Measurements from ENCODE around the gene SDK2. TPM values are rescaled to one million over a fixed set of nuclear protein-coding genes. Genes with fewer than 3 reads are reported as not detected.

The SDK2 gene
- total and polyA plus RNA-seq, 2 of the 4 experiments (the other 2 are of a cell fraction) = under 0.01 to 0.03 TPM

GRCh38 chr17:73463821-73464220, 180.4 kb downstream of the SDK2 start:
- H3K14ac ChIP-seq (replicated peaks; ENCODE audit: low read depth, low read length) = no peak overlapping the region
- no peak overlapping the region for H2BK20ac ChIP-seq (ENCODE audit: low read depth, low read length)
- intact Hi-C loops (cut with micrococcal nuclease) = no loop called here
- H3K4me1 ChIP-seq (ENCODE audit: control insufficient read depth, insufficient read depth, low read length) = no peaks in the 10 kb centered on the region
- H3K9me1 ChIP-seq (ENCODE audit: insufficient read depth, low read length) = no peaks in the 10 kb centered on the region
- no CpG with 5 or more reads among the region's 5 CpGs for WGBS, 2 experiments (ENCODE audit: extremely low coverage in 2 of 2, insufficient read length in 1 of 2)
- in situ Hi-C loops (cut with MboI; ENCODE audit: low sequenced_read_pairs) = no loop called here
- H2BK120ac ChIP-seq (ENCODE audit: low read depth, low read length) = no peak overlapping the region
- H2AK9ac ChIP-seq (replicated peaks; ENCODE audit: low read depth, low read length, poor library complexity) = no peak overlapping the region
- no peaks in the 10 kb centered on the region; the same call in 1 of the 2 replicates for H3K9me3 ChIP-seq (ENCODE audit: control insufficient read depth, insufficient read depth, low read length)
- H4K8ac ChIP-seq (ENCODE audit: low read depth in 2 of 2, low read length in 2 of 2) = no peak overlapping the region
- H3K56ac ChIP-seq (ENCODE audit: extremely low read depth, insufficient read depth, low read length) = no peak overlapping the region
- DNase-seq (no peak), ATAC-seq (ENCODE audit: low read depth) (no peak)
- H3K18ac ChIP-seq (ENCODE audit: low read depth, low read length) = no peak overlapping the region
- no peak overlapping the region for H3K4ac ChIP-seq (ENCODE audit: low read depth, low read length)
- H2BK5ac ChIP-seq (ENCODE audit: low read depth, low read length, poor library complexity, severe bottlenecking) = no peak overlapping the region
- H3K79me1 ChIP-seq (ENCODE audit: low read depth in 1 of 2, low read length in 2 of 2) = no peaks in the 10 kb centered on the region
- H3K9ac ChIP-seq (ENCODE audit: low read depth, low read length) = no peak overlapping the region
- dilution Hi-C loops (cut with HindIII; ENCODE audit: low sequenced_read_pairs, unreplicated experiment) = no loop called here
- H3K23ac ChIP-seq (ENCODE audit: low read depth, low read length) = no peak overlapping the region
- H3K4me2 ChIP-seq (ENCODE audit: low read depth, low read length) = no peak overlapping the region
- no peaks in the 10 kb centered on the region for H3K27me3 ChIP-seq (ENCODE audit: control insufficient read depth, insufficient read depth, low read length)
- no peak overlapping the region for H4K5ac ChIP-seq (ENCODE audit: low read depth, low read length)
- POLR2A ChIA-PET (ENCODE audit: unreplicated experiment) = no interaction called here
- H2AFZ ChIP-seq (replicated peaks; ENCODE audit: low read length, poor library complexity) = no peak overlapping the region
- H3K27ac ChIP-seq (ENCODE audit: insufficient read depth, low read length) = no peak overlapping the region
- TF ChIP-seq CHD1 (IDR thresholded peaks at IDR 0.05; ENCODE audit: low read depth, low read length) = no peak
- no peak for TF ChIP-seq MXI1 (IDR thresholded peaks at IDR 0.05; ENCODE audit: borderline replicate concordance, low read depth, low read length)
- TF ChIP-seq RCOR1 (IDR thresholded peaks at IDR 0.05; ENCODE audit: insufficient replicate concordance, low read length) = no peak
- TF ChIP-seq SMC3 (IDR thresholded peaks at IDR 0.05; ENCODE audit: low read depth, low read length) = no peak
- no peak for TF ChIP-seq CEBPB (IDR thresholded peaks at IDR 0.05; ENCODE audit: low read depth, low read length)
- TF ChIP-seq, protein P1, sequence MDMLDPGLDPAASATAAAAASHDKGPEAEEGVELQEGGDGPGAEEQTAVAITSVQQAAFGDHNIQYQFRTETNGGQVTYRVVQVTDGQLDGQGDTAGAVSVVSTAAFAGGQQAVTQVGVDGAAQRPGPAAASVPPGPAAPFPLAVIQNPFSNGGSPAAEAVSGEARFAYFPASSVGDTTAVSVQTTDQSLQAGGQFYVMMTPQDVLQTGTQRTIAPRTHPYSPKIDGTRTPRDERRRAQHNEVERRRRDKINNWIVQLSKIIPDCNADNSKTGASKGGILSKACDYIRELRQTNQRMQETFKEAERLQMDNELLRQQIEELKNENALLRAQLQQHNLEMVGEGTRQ (IDR thresholded peaks at IDR 0.05; ENCODE audit: low read depth, low read length) = no peak
- CTCF ChIA-PET = no interaction called here
- BruUV-seq (replicated peaks) = no TSS peak
- H3K4me3 ChIP-seq (ENCODE audit: insufficient read depth, low read depth, low read length) = no peak overlapping the region
- no peak overlapping the region for H2AK5ac ChIP-seq (ENCODE audit: low read depth, low read length)
- no peak overlapping the region for H2BK15ac ChIP-seq (ENCODE audit: low read depth, low read length)
- no peaks in the 10 kb centered on the region for H3K36me3 ChIP-seq (ENCODE audit: control insufficient read depth, insufficient read depth, low read length)
- H4K20me1 ChIP-seq (ENCODE audit: insufficient read depth, low read length) = no peaks in the 10 kb centered on the region
- H4K91ac ChIP-seq (ENCODE audit: insufficient read depth, low read depth, low read length) = no peak overlapping the region
